Astrocyte (in vitro differentiated cells and primary cell): ENCODE data around the gene IGSF23. TPM values are rescaled to one million over a fixed set of nuclear protein-coding genes. Genes with fewer than 3 reads are reported as not detected.
A peak's percentile ranks its signal among the peaks of the same experiment; 100 is the strongest.
"Not testable (repeated sequence)": the region's sequence is repeated elsewhere in the genome, so short reads cannot be mapped to it uniquely, and the experiment has no call there.

Source experiments
- DNase-seq: peaks from one replicate; pipeline ENCODE4 v3.0.0-alpha.2; 2010; ENCODE audit warnings: low read depth
- FAIRE-seq: peaks from 2 replicates; lab custom pipeline; 2011; peaks lifted over from hg19 to GRCh38; lab: Jason Lieb, UNC
- H2AFZ ChIP-seq: 2 replicates; pipeline ENCODE4 v1.6.0; 2012; ENCODE audit warnings: low read depth, low read length, inconsistent platforms
- H3K27ac ChIP-seq: 2 replicates; pipeline ENCODE4 v1.5.1; 2011; ENCODE audit warnings: low read depth, low read length, inconsistent platforms
- H3K27me3 ChIP-seq: 2 replicates; pipeline ENCODE4 v1.6.0; 2011; ENCODE audit warnings: low read length, inconsistent platforms; ENCODE audit not compliant: insufficient read depth
- H3K36me3 ChIP-seq: 2 replicates; pipeline ENCODE4 v1.5.1; 2011; ENCODE audit warnings: low read length, inconsistent platforms; ENCODE audit not compliant: insufficient read depth
- H3K4me1 ChIP-seq: 2 replicates; pipeline ENCODE4 v1.5.1; 2011; ENCODE audit warnings: low read length, inconsistent platforms; ENCODE audit not compliant: insufficient read depth
- H3K4me2 ChIP-seq: 2 replicates; pipeline ENCODE4 v1.6.0; 2012; ENCODE audit warnings: low read length, inconsistent platforms
- H3K4me3 ChIP-seq: 2 replicates; pipeline ENCODE4 v1.5.1; 2011; ENCODE audit warnings: low read depth, mild to moderate bottlenecking, low read length, inconsistent platforms; ENCODE audit not compliant: insufficient read depth
- H3K79me2 ChIP-seq: 2 replicates; pipeline ENCODE4 v1.6.0; 2012; ENCODE audit warnings: mild to moderate bottlenecking, low read length, inconsistent platforms; ENCODE audit not compliant: insufficient read depth
- H3K9ac ChIP-seq: 2 replicates; pipeline ENCODE4 v1.6.0; 2012; ENCODE audit warnings: mild to moderate bottlenecking, low read length, inconsistent platforms
- H3K9me3 ChIP-seq: 2 replicates; pipeline ENCODE4 v1.5.1; 2012; ENCODE audit warnings: low read depth, mild to moderate bottlenecking, low read length, inconsistent platforms; ENCODE audit not compliant: insufficient read depth
- H4K20me1 ChIP-seq: 2 replicates; pipeline ENCODE4 v1.6.0; 2012; ENCODE audit warnings: low read length, inconsistent platforms; ENCODE audit not compliant: insufficient read depth
- H3K27ac Mint-ChIP-seq: one replicate; pipeline ENCODE4 v1.8.0; 2021; ENCODE audit warnings: mild to moderate bottlenecking, mixed read lengths; ENCODE audit not compliant: unreplicated experiment
- H3K27me3 Mint-ChIP-seq: one replicate; pipeline ENCODE4 v1.8.0; 2021; ENCODE audit warnings: low read depth, mixed read lengths; ENCODE audit not compliant: unreplicated experiment
- H3K36me3 Mint-ChIP-seq: one replicate; pipeline ENCODE4 v1.8.0; 2021; ENCODE audit warnings: low read depth, mixed read lengths; ENCODE audit not compliant: unreplicated experiment
- H3K4me1 Mint-ChIP-seq: one replicate; pipeline ENCODE4 v1.8.0; 2021; ENCODE audit warnings: low read depth, mixed read lengths; ENCODE audit not compliant: unreplicated experiment
- H3K4me3 Mint-ChIP-seq: one replicate; pipeline ENCODE4 v1.8.0; 2021; ENCODE audit warnings: mild to moderate bottlenecking, moderate library complexity, mixed read lengths; ENCODE audit not compliant: unreplicated experiment
- H3K9me3 Mint-ChIP-seq: one replicate; pipeline ENCODE4 v1.8.0; 2021; ENCODE audit warnings: mild to moderate bottlenecking, mixed read lengths; ENCODE audit not compliant: unreplicated experiment
- CTCF ChIP-seq: IDR thresholded peaks from 2 replicates; pipeline ENCODE4 v1.5.1; 2011; ENCODE audit warnings: low read depth, mild to moderate bottlenecking, inconsistent platforms, low read length, moderate library complexity; ENCODE audit not compliant: insufficient read depth
- EZH2 ChIP-seq: IDR thresholded peaks from 2 replicates; pipeline ENCODE4 v1.6.1; 2012; ENCODE audit warnings: mild to moderate bottlenecking, low read length, inconsistent platforms; ENCODE audit not compliant: insufficient read depth
- total RNA-seq: library from RNA; stranded (reverse); gene quantifications from 2 replicates; pipeline ENCODE4 v1.2.1, GENCODE V29; 2021

IGSF23 gene
- total RNA-seq, 1 donor from 2014 or later: not detected

GRCh38 chr19:44634058-44634457 is 20.7 kb downstream of the IGSF23 start:
- not testable (repeated sequence) for H3K27me3 Mint-ChIP-seq, H2AFZ ChIP-seq, H3K27me3 ChIP-seq, H3K36me3 ChIP-seq, H3K27ac Mint-ChIP-seq, H3K4me3 ChIP-seq, H3K9me3 Mint-ChIP-seq, H3K79me2 ChIP-seq, H3K9ac ChIP-seq, H4K20me1 ChIP-seq, H3K9me3 ChIP-seq, H3K27ac ChIP-seq, FAIRE-seq, DNase-seq, H3K4me3 Mint-ChIP-seq, H3K36me3 Mint-ChIP-seq
- Histone ChIP-seq H3K4me1 (peaks cover 13% of the 10 kb centered on the region), H3K4me2 (peak overlapping the region; percentile 56)
- peaks cover 11% of the 10 kb centered on the region for H3K4me1 Mint-ChIP-seq

- Histone ChIP-seq H3K27ac (no peak overlapping the region), H3K4me1 (peaks cover 13% of the 10 kb centered on the region), H3K4me2 (no peak overlapping the region), H3K79me2 (no peaks in the 10 kb centered on the region), H3K9ac (no peak overlapping the region), H3K9me3 (no peaks in the 10 kb centered on the region), H3K36me3 (no peaks in the 10 kb centered on the region), H4K20me1 (no peaks in the 10 kb centered on the region), H2AFZ (no peak overlapping the region), H3K27me3 (no peaks in the 10 kb centered on the region), H3K4me3 (no peak overlapping the region)
- TF ChIP-seq CTCF (no peak), EZH2 (no peak)
- H3K27me3 Mint-ChIP-seq: peaks cover 10% of the 10 kb centered on the region
- no peak overlapping the region for H3K27ac Mint-ChIP-seq
- FAIRE-seq (no peak), DNase-seq (no peak)
- H3K36me3 Mint-ChIP-seq: peaks cover 10% of the 10 kb centered on the region
- peaks cover 6% of the 10 kb centered on the region for H3K9me3 Mint-ChIP-seq
- peaks cover 13% of the 10 kb centered on the region for H3K4me1 Mint-ChIP-seq
- H3K4me3 Mint-ChIP-seq: no peak overlapping the region
Observed at GRCh38 chr19:44634785-44635184, 21.4 kb downstream of the IGSF23 start.

- Histone ChIP-seq H3K4me3 (no peak overlapping the region), H3K4me1 (peaks cover 13% of the 10 kb centered on the region), H3K79me2 (no peaks in the 10 kb centered on the region), H3K36me3 (no peaks in the 10 kb centered on the region), H3K4me2 (peak overlapping the region; percentile 29), H3K27me3 (no peaks in the 10 kb centered on the region), H4K20me1 (no peaks in the 10 kb centered on the region), H3K27ac (peak overlapping the region; percentile 8), H3K9ac (no peak overlapping the region), H2AFZ (no peak overlapping the region), H3K9me3 (no peaks in the 10 kb centered on the region)
- no peak for FAIRE-seq
- Mint-ChIP-seq H3K36me3 (peaks cover 4% of the 10 kb centered on the region), H3K27ac (no peak overlapping the region), H3K27me3 (peaks cover 9% of the 10 kb centered on the region), H3K9me3 (peaks cover 6% of the 10 kb centered on the region), H3K4me3 (peak overlapping the region; percentile 34), H3K4me1 (peaks cover 13% of the 10 kb centered on the region)
- TF ChIP-seq CTCF (no peak), EZH2 (no peak)
- peak; percentile 50 for DNase-seq
Observed at GRCh38 chr19:44635581-44636438, 22.4 kb downstream of the IGSF23 start.
